ENCODE data around the gene JCHAIN. TPM values are rescaled to one million over a fixed set of nuclear protein-coding genes. Genes with fewer than 3 reads are reported as not detected.

JCHAIN gene
- total and polyA plus RNA-seq, 2 of the 13 experiments (the other 11 are each of a cell fraction or from before 2014, with no cell fraction given): not detected

- TF ChIP-seq SNRNP70 (IDR thresholded peaks at IDR 0.05; ENCODE audit: low read depth, low read length) (no peak), MED8 (CRISPR knock-in tag; IDR thresholded peaks at IDR 0.05; ENCODE audit: insufficient replicate concordance) (no peak), NR2F2 (IDR thresholded peaks at IDR 0.05; ENCODE audit: borderline replicate concordance, low read depth) (no peak), ZNF281 (CRISPR knock-in tag; IDR thresholded peaks at IDR 0.05; ENCODE audit: borderline replicate concordance) (no peak), NFIC (IDR thresholded peaks at IDR 0.05; ENCODE audit: low read length) (no peak), ZSCAN31 (CRISPR knock-in tag; IDR thresholded peaks at IDR 0.05; ENCODE audit: low read depth) (peak; percentile 69), ZNF678 (CRISPR knock-in tag; IDR thresholded peaks at IDR 0.05) (no peak), CHCHD3 (CRISPR knock-in tag; IDR thresholded peaks at IDR 0.05) (no peak), RCOR2 (CRISPR knock-in tag; IDR thresholded peaks at IDR 0.05) (no peak), ATF6 (CRISPR knock-in tag; conservative IDR thresholded peaks at IDR 0.05) (no peak; the same call in 1 of the 2 replicates), EEA1 (CRISPR knock-in tag; IDR thresholded peaks at IDR 0.05; ENCODE audit: borderline replicate concordance) (no peak), TRIM22 (IDR thresholded peaks at IDR 0.05) (no peak), ZNF296 (CRISPR knock-in tag; conservative IDR thresholded peaks at IDR 0.05) (no peak), KDM4B (CRISPR knock-in tag; IDR thresholded peaks at IDR 0.05) (no peak), ZNF674 (CRISPR knock-in tag; IDR thresholded peaks at IDR 0.05; ENCODE audit: low read depth) (no peak), HOXA7 (CRISPR knock-in tag; IDR thresholded peaks at IDR 0.05) (no peak), ZFP62 (CRISPR knock-in tag; IDR thresholded peaks at IDR 0.05) (no peak), ZNF275 (CRISPR knock-in tag; IDR thresholded peaks at IDR 0.05; ENCODE audit: borderline replicate concordance) (no peak), RBM39 (IDR thresholded peaks at IDR 0.05; ENCODE audit: low read depth, low read length, poor library complexity, severe bottlenecking) (no peak), ZNF451 (CRISPR knock-in tag; IDR thresholded peaks at IDR 0.05) (peak; percentile 23; the same call in 1 of the 2 replicates), MIXL1 (CRISPR knock-in tag; IDR thresholded peaks at IDR 0.05) (no peak), CERS6 (CRISPR knock-in tag; IDR thresholded peaks at IDR 0.05) (no peak), ZNF841 (CRISPR knock-in tag; IDR thresholded peaks at IDR 0.05; ENCODE audit: borderline replicate concordance) (no peak)
Observed at GRCh38 chr4:70704215-70704930, 38.1 kb upstream of the JCHAIN start (continued).
